Tibial nerve (tissue), 4 donors: ENCODE data around the gene GPRIN1.
"Not testable (repeated sequence)": the region's sequence is repeated elsewhere in the genome, so short reads cannot be mapped to it uniquely, and the experiment has no call there.

Experiments
- CTCF ChIP-seq, 5 experiments: fragments of 200-600 bp in 3 of 5; fragments of 450-650 bp in 2 of 5; sonication (generic) in 3 of 5; IDR thresholded peaks; one replicate each; pipeline ENCODE4 v1.5.1; 2016 to 2019; ENCODE audit warnings: antibody characterized with exemption in 5 of 5, mild to moderate bottlenecking in 3 of 5, moderate library complexity in 2 of 5
- EP300 ChIP-seq, 2 donors: sonication (generic); formaldehyde crosslinking; IDR thresholded peaks; one replicate each; pipeline ENCODE4 v1.6.1; 2017; ENCODE audit warnings: antibody characterized with exemption in 2 of 2, mild to moderate bottlenecking in 1 of 2
- POLR2A ChIP-seq, 2 donors: fragments of 450-650 bp; IDR thresholded peaks; one replicate each; pipeline ENCODE4 v1.6.1; 2017; ENCODE audit warnings: antibody characterized with exemption in 2 of 2, mild to moderate bottlenecking in 2 of 2, moderate library complexity in 2 of 2

GRCh38 chr5:176599749-176600430 is 10.1 kb downstream of the GPRIN1 start:
- not testable (repeated sequence) for TF ChIP-seq CTCF, POLR2A, EP300 (IDR thresholded peaks at IDR 0.05)
